LNCaP clone FGC (cell line): Measurements from ENCODE around the gene DAAM1.

Source experiments
- DNase-seq: peaks from one replicate; pipeline ENCODE4 v3.0.0-alpha.2; 2011; ENCODE audit warnings: low read depth
- H3K4me3 ChIP-seq: 2 replicates; pipeline ENCODE4 v1.5.1; 2011; ENCODE audit warnings: mild to moderate bottlenecking, low read depth, low read length, control low read depth
- CTCF ChIP-seq: IDR thresholded peaks from 2 replicates; pipeline ENCODE4 v1.5.1; 2012; ENCODE audit warnings: mild to moderate bottlenecking; ENCODE audit not compliant: control insufficient read depth, insufficient read depth; ENCODE audit errors: extremely low read depth

Gene DAAM1

GRCh38 chr14:59190372-59190771 lies 1.9 kb downstream of the DAAM1 start:
- TF ChIP-seq CTCF: no peak
- peak overlapping the region; percentile 90; the same call in 1 of the 2 replicates for H3K4me3 ChIP-seq
- no peak for DNase-seq

GRCh38 chr14:59195912-59196311 lies 7.4 kb downstream of the DAAM1 start:
- H3K4me3 ChIP-seq: no peak overlapping the region
- no peak for DNase-seq
- no peak for TF ChIP-seq CTCF

GRCh38 chr14:59197695-59198262 lies 9.3 kb downstream of the DAAM1 start:
- DNase-seq: no peak
- TF ChIP-seq CTCF: no peak
- H3K4me3 ChIP-seq: no peak overlapping the region

- no peak overlapping the region for H3K4me3 ChIP-seq
- no peak for DNase-seq
- TF ChIP-seq CTCF: no peak
Measured at GRCh38 chr14:59199205-59199604, 10.7 kb downstream of the DAAM1 start.

- no peak for DNase-seq
- no peak for TF ChIP-seq CTCF
- no peak overlapping the region for H3K4me3 ChIP-seq
Measured at GRCh38 chr14:59199614-59200013, 11.1 kb downstream of the DAAM1 start.

GRCh38 chr14:59200195-59200594 lies 11.7 kb downstream of the DAAM1 start:
- DNase-seq: no peak
- TF ChIP-seq CTCF: no peak

GRCh38 chr14:59202031-59202430 lies 13.6 kb downstream of the DAAM1 start:
- no peak for DNase-seq
- no peak for TF ChIP-seq CTCF
- no peak overlapping the region for H3K4me3 ChIP-seq

More at GRCh38 chr14:59200195-59200594, 11.7 kb downstream of the DAAM1 start:
- H3K4me3 ChIP-seq: no peak overlapping the region
